Astrocyte of the spinal cord (primary cell): ENCODE measurements around the gene DPAGT1.
A peak's percentile ranks its signal among the peaks of the same experiment; 100 is the strongest.
"Not testable (repeated sequence)": the region's sequence is repeated elsewhere in the genome, so short reads cannot be mapped to it uniquely, and the experiment has no call there.

Source experiments
- DNase-seq: peaks from one replicate; pipeline ENCODE4 v3.0.0; 2011; ENCODE audit warnings: low read depth, low spot score
- H3K4me3 ChIP-seq: 2 replicates; pipeline ENCODE4 v1.5.1; 2011; ENCODE audit warnings: low read depth, mild to moderate bottlenecking, low read length, moderate library complexity
- CTCF ChIP-seq: IDR thresholded peaks from 2 replicates; pipeline ENCODE4 v1.5.1; 2012; ENCODE audit warnings: low read depth, mild to moderate bottlenecking, low read length, inconsistent platforms
- in situ Hi-C: cut with HindIII; loops from 2 replicates; pipeline ENCODE4 v1.10.0; 2017; ENCODE audit warnings: low sequenced_read_pairs

The DPAGT1 gene

GRCh38 chr11:119103793-119104192, 2.1 kb upstream of the DPAGT1 start:
- in situ Hi-C loops, result no loop called here
- no peak for DNase-seq
- no peak for TF ChIP-seq CTCF
- H3K4me3 ChIP-seq, result no peak overlapping the region

DNA sequence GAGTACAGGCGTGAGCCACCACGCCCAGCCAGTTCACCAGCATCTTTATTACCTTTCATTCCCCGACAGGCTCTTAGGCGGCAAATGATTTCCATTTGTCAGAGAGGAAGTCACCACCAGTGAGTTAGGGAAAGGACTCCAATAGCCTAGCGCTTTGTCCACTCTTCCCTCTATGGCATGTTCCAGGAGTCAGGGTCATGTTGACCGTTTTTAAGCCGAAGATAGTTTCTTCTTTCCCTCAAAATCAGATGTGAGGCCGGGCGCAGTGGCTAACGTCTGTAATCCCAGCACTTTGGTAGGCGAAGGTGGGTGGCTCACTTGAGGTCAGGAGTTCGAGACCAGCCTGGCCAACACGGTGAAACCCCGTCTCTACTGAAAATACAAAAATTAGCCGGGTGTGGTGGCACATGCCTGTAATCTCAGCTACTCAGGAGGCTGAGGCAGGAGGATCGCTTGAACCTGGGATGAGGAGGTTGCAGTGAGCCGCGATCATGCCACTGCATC, 1.6 kb upstream of the DPAGT1 start:
- peak overlapping the region; percentile 82 for H3K4me3 ChIP-seq
- in situ Hi-C loops, result not testable (repeated sequence)

GRCh38 chr11:119100994-119101758, 477 bp downstream of the DPAGT1 start:
- in situ Hi-C loops, result no loop called here
- TF ChIP-seq CTCF, result peak; percentile 16
- H3K4me3 ChIP-seq, result peak overlapping the region; percentile 82
- no peak for DNase-seq

More for the DNA sequence above, 1.6 kb upstream of the DPAGT1 start:
- not testable (repeated sequence) for DNase-seq

GRCh38 chr11:119100246-119100970, 1.2 kb downstream of the DPAGT1 start:
- DNase-seq, result peak; percentile 47
- H3K4me3 ChIP-seq, result peak overlapping the region; percentile 82
- in situ Hi-C loops, result no loop called here

GRCh38 chr11:119099711-119100110, 1.9 kb downstream of the DPAGT1 start:
- H3K4me3 ChIP-seq, result no peak overlapping the region
- DNase-seq, result no peak
- in situ Hi-C loops, result no loop called here
- no peak for TF ChIP-seq CTCF

More at GRCh38 chr11:119100246-119100970, 1.2 kb downstream of the DPAGT1 start:
- peak; percentile 44 for TF ChIP-seq CTCF

DNA sequence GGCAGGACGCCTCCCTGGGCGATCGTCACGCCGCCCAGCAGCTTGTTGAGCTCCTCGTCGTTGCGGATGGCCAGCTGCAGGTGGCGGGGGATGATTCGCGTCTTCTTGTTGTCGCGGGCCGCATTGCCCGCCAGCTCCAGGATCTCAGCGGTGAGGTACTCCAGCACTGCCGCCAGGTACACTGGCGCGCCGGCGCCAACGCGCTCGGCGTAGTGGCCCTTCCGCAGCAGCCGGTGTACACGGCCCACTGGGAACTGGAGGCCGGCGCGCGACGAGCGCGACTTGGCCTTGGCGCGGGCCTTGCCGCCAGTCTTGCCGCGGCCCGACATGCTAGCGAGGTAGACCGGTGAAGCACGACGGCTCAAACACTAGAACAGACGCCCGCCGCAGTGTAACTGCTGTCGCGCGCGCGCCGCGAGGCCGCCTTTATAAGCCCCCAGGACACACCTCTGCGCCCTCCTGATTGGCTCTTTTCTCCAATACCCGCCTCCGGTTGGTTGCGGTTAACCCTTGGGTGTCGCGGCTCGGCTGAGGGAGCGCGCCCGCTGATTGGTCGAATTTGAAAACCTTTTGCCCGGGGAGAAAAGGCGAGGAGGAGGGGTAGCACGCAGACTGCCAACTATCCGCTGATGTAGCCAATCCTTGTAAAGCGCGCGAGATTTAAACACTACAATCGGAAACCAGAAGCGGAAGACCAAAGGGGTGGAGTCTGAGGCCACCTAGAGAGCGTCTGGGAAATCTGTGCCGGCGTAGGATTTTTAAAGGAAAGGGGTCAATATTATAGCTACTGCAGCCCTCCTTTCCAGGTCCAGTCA, 6.4 kb downstream of the DPAGT1 start:
- peak overlapping the region; percentile 62 for H3K4me3 ChIP-seq
- no peak for TF ChIP-seq CTCF
- in situ Hi-C loops, result no loop called here

More for the DNA sequence above, 6.4 kb downstream of the DPAGT1 start:
- peak; percentile 100 for DNase-seq
